ENCODE data around the gene SEMA4A.

DNA sequence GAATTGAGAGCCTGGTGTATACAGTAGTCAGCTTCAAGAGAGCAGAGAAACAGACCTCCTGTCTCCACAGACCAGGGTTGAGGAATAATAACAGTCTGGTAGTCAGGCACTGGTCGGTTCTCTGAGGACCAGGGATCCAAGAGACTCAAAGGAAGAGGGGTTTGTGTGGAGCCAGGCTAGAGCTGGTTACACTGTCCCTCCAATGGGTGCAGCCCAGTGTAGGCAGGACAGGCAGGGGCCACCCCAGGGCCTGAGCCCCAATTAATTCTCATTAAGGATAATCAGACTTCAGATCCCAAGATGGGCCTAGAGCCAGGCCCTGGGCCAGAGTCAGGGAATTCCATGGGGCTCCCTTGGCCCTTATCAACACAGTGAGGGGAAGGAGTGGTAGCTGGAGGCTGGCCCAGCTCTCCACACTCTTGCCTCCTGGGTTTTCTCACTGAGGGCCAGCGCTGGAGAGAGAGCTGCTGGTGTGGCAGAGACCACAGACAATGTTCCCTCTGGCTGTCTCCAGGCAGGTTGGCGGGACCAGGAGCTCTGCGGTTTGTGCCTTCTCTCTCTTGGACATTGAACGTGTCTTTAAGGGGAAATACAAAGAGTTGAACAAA lies 9.1 kb downstream of the SEMA4A start:
- TF ChIP-seq SUZ12 (IDR thresholded peaks at IDR 0.05; ENCODE audit: extremely low read depth, insufficient read depth, insufficient read length), result no peak
- TF ChIP-seq YY1 (IDR thresholded peaks at IDR 0.05; ENCODE audit: insufficient read depth, insufficient read length), result no peak

Measured in NT2/D1 (cell line).